Peyer's patch (tissue), 4 donors: ENCODE results near the gene KRTAP12-2. TPM values are rescaled to one million over a fixed set of nuclear protein-coding genes. Genes with fewer than 3 reads are reported as not detected.
"Not testable (repeated sequence)": the region's sequence is repeated elsewhere in the genome, so short reads cannot be mapped to it uniquely, and the experiment has no call there.

Experiments used
- DNase-seq, 3 donors: peaks; one replicate each; pipeline ENCODE4 v3.0.0-alpha.2; 2017 to 2019
- H3K27ac ChIP-seq, 4 donors: fragments of 200-600 bp; sonication (generic); one replicate each; pipeline ENCODE4 v1.5.1; 2016 to 2019
- H3K27me3 ChIP-seq, 2 donors: fragments of 200-600 bp; sonication (generic); one replicate each; pipeline ENCODE4 v1.5.1; 2019
- H3K36me3 ChIP-seq, 3 donors: fragments of 200-600 bp; sonication (generic); one replicate each; pipeline ENCODE4 v1.5.1; 2016 to 2019
- H3K4me1 ChIP-seq, 4 donors: fragments of 200-600 bp; sonication (generic); one replicate each; pipeline ENCODE4 v1.5.1; 2016 to 2019
- H3K4me3 ChIP-seq, 4 donors: fragments of 200-600 bp; sonication (generic); 1 replicate in 3 of 4; 2 replicates in 1 of 4; pipeline ENCODE4 v1.5.1; 2016 to 2019; ENCODE audit warnings: mild to moderate bottlenecking in 1 of 4
- H3K9me3 ChIP-seq, 4 donors: fragments of 200-600 bp; sonication (generic); one replicate each; pipeline ENCODE4 v1.5.1; 2016 to 2019; ENCODE audit warnings: mild to moderate bottlenecking in 1 of 4
- POLR2A ChIP-seq, 2 donors: fragments of 450-650 bp; IDR thresholded peaks; one replicate each; pipeline ENCODE4 v1.5.1; 2017; ENCODE audit warnings: antibody characterized with exemption in 2 of 2, mild to moderate bottlenecking in 2 of 2, moderate library complexity in 2 of 2
- total RNA-seq, 4 donors: library from RNA; depleted of rRNA; stranded (reverse); fragments of >200 nt; gene quantifications; one replicate each; pipeline ENCODE4 v1.1.0, GENCODE V29; 2016
- TF ChIP-seq, protein P1 (sequence below), 6 experiments: fragments of 450-650 bp in 4 of 6; fragments of 200-600 bp in 2 of 6; sonication (generic) in 1 of 6; IDR thresholded peaks; one replicate each; pipeline ENCODE4 v1.5.1; 2017 to 2019; ENCODE audit warnings: antibody characterized with exemption in 6 of 6, mild to moderate bottlenecking in 3 of 6, moderate library complexity in 1 of 6

The KRTAP12-2 gene
- total RNA-seq, 4 donors from 2014 or later, result not detected

DNA sequence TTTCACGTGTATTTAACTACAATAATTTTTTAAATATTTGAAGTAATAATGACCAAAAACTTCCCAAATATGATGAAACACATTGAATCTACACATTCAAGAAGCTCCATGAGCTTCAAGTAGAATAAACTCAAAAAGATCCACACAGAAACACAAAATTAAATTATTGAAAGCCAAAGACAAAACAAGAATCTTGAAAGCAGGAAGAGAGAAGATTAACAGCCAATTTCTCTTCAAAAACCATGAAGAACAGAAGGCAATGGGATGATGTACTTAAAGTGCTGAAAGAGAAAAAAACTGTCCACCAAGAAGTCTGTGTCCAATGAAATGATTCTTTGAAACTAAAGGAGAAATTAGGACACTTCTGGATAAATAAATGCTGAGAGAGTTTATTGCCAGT, 34.7 kb downstream of the KRTAP12-2 start:
- no peaks in the 10 kb centered on the region for H3K36me3 ChIP-seq
- H3K27ac ChIP-seq, result no peak overlapping the region
- no peaks in the 10 kb centered on the region for H3K4me1 ChIP-seq
- H3K9me3 ChIP-seq, result peaks cover 0 to 15% (median 3%) of the 10 kb centered on the region in 4 donors
- no peak overlapping the region for H3K4me3 ChIP-seq
- no peak for DNase-seq
- H3K27me3 ChIP-seq, result no peaks in the 10 kb centered on the region
- TF ChIP-seq, protein P1, sequence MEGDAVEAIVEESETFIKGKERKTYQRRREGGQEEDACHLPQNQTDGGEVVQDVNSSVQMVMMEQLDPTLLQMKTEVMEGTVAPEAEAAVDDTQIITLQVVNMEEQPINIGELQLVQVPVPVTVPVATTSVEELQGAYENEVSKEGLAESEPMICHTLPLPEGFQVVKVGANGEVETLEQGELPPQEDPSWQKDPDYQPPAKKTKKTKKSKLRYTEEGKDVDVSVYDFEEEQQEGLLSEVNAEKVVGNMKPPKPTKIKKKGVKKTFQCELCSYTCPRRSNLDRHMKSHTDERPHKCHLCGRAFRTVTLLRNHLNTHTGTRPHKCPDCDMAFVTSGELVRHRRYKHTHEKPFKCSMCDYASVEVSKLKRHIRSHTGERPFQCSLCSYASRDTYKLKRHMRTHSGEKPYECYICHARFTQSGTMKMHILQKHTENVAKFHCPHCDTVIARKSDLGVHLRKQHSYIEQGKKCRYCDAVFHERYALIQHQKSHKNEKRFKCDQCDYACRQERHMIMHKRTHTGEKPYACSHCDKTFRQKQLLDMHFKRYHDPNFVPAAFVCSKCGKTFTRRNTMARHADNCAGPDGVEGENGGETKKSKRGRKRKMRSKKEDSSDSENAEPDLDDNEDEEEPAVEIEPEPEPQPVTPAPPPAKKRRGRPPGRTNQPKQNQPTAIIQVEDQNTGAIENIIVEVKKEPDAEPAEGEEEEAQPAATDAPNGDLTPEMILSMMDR (IDR thresholded peaks at IDR 0.05), result no peak
- no peak for TF ChIP-seq POLR2A (IDR thresholded peaks at IDR 0.05)

DNA sequence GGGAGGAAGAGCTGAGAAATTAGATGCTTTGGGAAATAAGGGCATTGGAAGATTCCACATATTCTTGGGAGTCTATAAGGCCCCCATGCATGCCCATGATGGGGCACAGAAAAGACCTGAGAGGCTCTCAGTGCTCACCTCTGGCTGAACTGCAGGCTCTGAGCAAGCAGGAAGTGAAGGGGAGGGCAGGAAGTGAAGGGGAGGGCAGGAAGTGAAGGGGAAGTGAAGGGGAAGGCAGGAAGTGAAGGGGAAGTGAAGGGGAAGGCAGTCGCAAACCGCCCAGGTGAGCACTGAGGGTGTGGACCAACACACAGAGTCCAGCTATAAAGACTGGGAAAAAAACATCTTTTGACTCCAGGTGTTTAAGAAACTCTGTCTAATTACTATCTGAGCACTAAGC, 36.3 kb downstream of the KRTAP12-2 start:
- DNase-seq, result no peak
- Histone ChIP-seq H3K9me3 (peaks cover 0 to 15% (median 3%) of the 10 kb centered on the region in 4 donors), H3K4me1 (no peaks in the 10 kb centered on the region), H3K36me3 (no peaks in the 10 kb centered on the region), H3K4me3 (no peak overlapping the region), H3K27me3 (no peaks in the 10 kb centered on the region), H3K27ac (no peak overlapping the region)
- TF ChIP-seq POLR2A (IDR thresholded peaks at IDR 0.05), result no peak
- TF ChIP-seq, protein P1 (IDR thresholded peaks at IDR 0.05), result no peak

DNA sequence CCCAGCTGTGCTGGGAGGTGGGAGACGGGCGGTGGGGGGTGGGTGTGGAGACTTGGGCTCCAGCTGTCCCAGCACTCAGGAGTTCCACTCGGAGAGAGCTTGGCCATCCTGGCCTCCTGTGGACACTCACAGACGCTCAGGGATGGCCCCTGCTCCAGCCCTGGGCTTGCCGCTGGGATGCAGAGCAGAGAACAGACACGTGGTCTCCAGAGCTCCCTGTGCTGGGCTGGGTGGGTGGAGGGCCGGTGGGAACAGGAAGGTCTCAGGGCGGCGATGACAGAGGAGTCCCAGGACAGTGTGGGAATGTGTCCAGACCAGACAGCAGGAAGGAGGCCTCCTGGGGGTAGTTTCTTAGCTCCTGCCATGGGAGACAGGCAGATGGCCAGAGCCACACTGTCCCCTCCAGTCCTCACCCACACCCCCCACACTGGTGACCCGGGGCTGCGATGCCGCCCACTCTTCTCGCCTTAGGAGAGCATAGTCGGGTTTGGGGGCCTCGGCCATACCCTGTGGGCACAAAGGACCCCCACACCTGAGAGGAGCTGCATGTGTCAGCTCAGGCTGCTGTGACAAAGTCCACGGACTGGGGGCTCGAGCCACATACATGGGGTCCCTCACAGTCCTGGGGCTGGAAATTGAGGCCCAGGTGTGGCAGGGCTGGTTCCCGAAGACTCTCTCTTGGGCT, 37.9 kb downstream of the KRTAP12-2 start:
- no peaks in the 10 kb centered on the region for H3K4me1 ChIP-seq
- no peak overlapping the region for H3K27ac ChIP-seq
- no peaks in the 10 kb centered on the region for H3K36me3 ChIP-seq
- TF ChIP-seq, protein P1 (IDR thresholded peaks at IDR 0.05), result no peak
- TF ChIP-seq POLR2A (IDR thresholded peaks at IDR 0.05), result no peak
- no peak for DNase-seq
- H3K27me3 ChIP-seq, result no peaks in the 10 kb centered on the region
- H3K9me3 ChIP-seq, result peaks cover 0 to 15% (median 3%) of the 10 kb centered on the region in 4 donors
- H3K4me3 ChIP-seq, result no peak overlapping the region

DNA sequence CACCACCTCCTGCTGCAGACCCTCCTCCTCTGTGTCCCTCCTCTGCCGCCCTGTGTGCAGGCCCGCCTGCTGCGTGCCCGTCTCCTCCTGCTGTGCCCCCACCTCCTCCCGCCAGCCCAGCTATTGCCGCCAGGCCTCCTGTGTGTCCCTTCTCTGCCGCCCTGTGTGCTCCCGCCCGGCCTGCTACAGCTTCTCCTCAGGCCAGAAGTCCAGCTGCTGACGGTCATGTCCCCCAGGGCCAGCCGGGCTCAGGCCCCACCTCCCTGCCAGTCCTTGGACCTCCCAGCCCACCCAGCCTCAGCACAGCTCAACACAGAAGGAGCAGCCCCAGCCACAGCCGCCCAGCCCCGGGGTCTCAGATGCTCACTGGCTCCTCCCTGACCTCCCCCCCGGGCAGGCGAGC, 38.9 kb downstream of the KRTAP12-2 start:
- peaks cover 0 to 19% (median 3%) of the 10 kb centered on the region in 4 donors for H3K9me3 ChIP-seq

DNA sequence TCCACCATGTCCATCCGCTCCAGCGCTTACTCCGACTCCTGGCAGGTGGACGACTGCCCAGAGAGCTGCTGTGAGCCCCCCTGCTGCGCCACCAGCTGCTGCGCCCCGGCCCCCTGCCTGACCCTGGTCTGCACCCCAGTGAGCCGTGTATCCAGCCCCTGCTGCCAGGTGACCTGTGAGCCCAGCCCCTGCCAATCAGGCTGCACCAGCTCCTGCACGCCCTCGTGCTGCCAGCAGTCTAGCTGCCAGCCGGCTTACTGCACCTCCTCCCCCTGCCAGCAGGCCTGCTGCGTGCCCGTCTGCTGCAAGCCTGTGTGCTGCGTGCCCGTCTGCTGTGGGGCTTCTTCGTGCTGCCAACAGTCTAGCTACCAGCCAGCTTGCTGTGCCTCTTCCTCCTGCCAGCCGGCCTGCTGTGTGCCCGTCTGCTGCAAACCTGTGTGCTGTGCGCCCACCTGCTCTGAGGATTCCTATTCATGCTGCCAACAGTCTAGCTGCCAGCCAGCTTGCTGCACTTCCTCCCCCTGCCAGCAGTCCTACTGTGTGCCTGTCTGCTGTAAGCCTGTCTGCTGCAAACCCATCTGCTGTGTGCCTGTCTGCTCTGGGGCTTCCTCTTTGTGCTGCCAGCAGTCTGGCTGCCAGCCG, 39.4 kb downstream of the KRTAP12-2 start:
- H3K27me3 ChIP-seq, H3K36me3 ChIP-seq, DNase-seq, H3K4me3 ChIP-seq, H3K27ac ChIP-seq, H3K4me1 ChIP-seq: not testable (repeated sequence)
- peaks cover 0 to 20% (median 3%) of the 10 kb centered on the region in 4 donors for H3K9me3 ChIP-seq

More for the DNA sequence above, 38.9 kb downstream of the KRTAP12-2 start:
- not testable (repeated sequence) for H3K27me3 ChIP-seq, H3K27ac ChIP-seq, H3K4me1 ChIP-seq, H3K36me3 ChIP-seq, DNase-seq, H3K4me3 ChIP-seq

DNA sequence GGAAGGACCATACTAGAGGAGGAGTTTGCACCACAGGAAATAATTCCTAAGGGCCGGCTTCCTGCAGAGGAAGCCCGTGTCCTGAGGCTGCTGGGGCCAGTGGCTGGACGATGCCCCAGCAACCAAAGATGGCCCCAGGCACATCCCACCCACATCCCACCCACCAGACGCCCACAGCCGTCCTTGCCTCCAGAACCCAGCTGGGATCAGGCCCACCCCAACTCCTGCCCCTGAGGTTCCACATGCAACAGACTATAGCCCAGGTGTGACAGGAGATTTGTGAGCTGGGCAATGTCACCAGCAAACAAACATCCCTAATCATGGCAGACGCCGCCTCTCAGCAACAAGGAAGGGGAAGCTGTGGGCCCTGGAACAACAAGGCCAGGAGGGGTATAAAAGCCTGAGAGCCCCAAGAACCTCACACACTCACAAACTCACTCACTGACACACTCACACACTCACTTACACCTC, 40.0 kb downstream of the KRTAP12-2 start, which contains the start of gene KRTAP10-9:
KRTAP10-9 (plus strand) TSS at position 421 of the 471 bp plus-strand sequence. CDS start 79 bp downstream, outside the sequence.
- Histone ChIP-seq H3K27me3 (no peaks in the 10 kb centered on the region), H3K4me1 (no peaks in the 10 kb centered on the region), H3K27ac (no peak within 1 kb of the TSS), H3K9me3 (peaks cover 0 to 14% (median 3%) of the 10 kb centered on the region in 4 donors), H3K36me3 (no peaks in the 10 kb centered on the region), H3K4me3 (no peak within 1 kb of the TSS)
- TF ChIP-seq, protein P1 (IDR thresholded peaks at IDR 0.05), result no peak
- no peak for TF ChIP-seq POLR2A (IDR thresholded peaks at IDR 0.05)
- DNase-seq, result no peak
